Progenitor cell of endocrine pancreas (in vitro differentiated cells): ENCODE results near the gene XAGE2. TPM values are rescaled to one million over a fixed set of nuclear protein-coding genes. Genes with fewer than 3 reads are reported as not detected.
"Not testable (repeated sequence)": the region's sequence is repeated elsewhere in the genome, so short reads cannot be mapped to it uniquely, and the experiment has no call there.

Experiments used
- DNase-seq: peaks from one replicate; pipeline ENCODE4 v3.0.0; 2021; ENCODE audit warnings: low spot score; ENCODE audit not compliant: unreplicated experiment
- H3K27ac Mint-ChIP-seq: 2 replicates; pipeline ENCODE4 v1.8.0; 2021; ENCODE audit warnings: mild to moderate bottlenecking, moderate library complexity, mixed read lengths
- H3K27me3 Mint-ChIP-seq: 2 replicates; pipeline ENCODE4 v1.8.0; 2021; ENCODE audit warnings: mixed read lengths
- H3K36me3 Mint-ChIP-seq: 2 replicates; pipeline ENCODE4 v1.8.0; 2022; ENCODE audit warnings: mixed read lengths; ENCODE audit not compliant: insufficient read depth
- H3K4me1 Mint-ChIP-seq: 2 replicates; pipeline ENCODE4 v1.8.0; 2021; ENCODE audit warnings: low read depth, mixed read lengths
- H3K4me3 Mint-ChIP-seq: 2 replicates; pipeline ENCODE4 v1.8.0; 2021; ENCODE audit warnings: low read depth, mild to moderate bottlenecking, moderate library complexity, mixed read lengths
- H3K9me3 Mint-ChIP-seq: 2 replicates; pipeline ENCODE4 v1.8.0; 2021; ENCODE audit warnings: low read depth, mixed read lengths
- CTCF ChIP-seq: fragments of 200-600 bp; sonication (generic); IDR thresholded peaks from one replicate; pipeline ENCODE4 v1.5.0; 2021; ENCODE audit warnings: antibody characterized with exemption, mild to moderate bottlenecking; ENCODE audit not compliant: unreplicated experiment
- long read RNA-seq: library from polyadenylated mRNA; unstranded; transcript quantifications from one replicate; pipeline ENCODE4 v2.0.0, GENCODE V29; 2020
- total RNA-seq: library from RNA; stranded (reverse); gene quantifications from 2 replicates; pipeline ENCODE4 v1.2.1, GENCODE V29; 2021

The XAGE2 gene
- not detected in 2 replicates for total RNA-seq
- long read RNA-seq: 0 reads

- Mint-ChIP-seq H3K27ac (no peak within 1 kb of the TSS), H3K27me3 (no peaks in the 10 kb centered on the region), H3K4me1 (no peaks in the 10 kb centered on the region), H3K36me3 (no peaks in the 10 kb centered on the region), H3K9me3 (peaks cover 13% of the 10 kb centered on the region), H3K4me3 (no peak within 1 kb of the TSS)
- DNase-seq: no peak
- no peak for TF ChIP-seq CTCF
These were observed at the start of gene XAGE2 for GRCh38 chrX:52368368-52369055. Gene XAGE2, plus strand, starts transcription at chrX:52369021. Its CDS starts 994 bp downstream, at chrX:52370015.

- no peaks in the 10 kb centered on the region for H3K4me1 Mint-ChIP-seq
- DNase-seq: no peak
- no peak overlapping the region for H3K27ac Mint-ChIP-seq
- H3K4me3 Mint-ChIP-seq: no peak overlapping the region
- H3K36me3 Mint-ChIP-seq: no peaks in the 10 kb centered on the region
- no peaks in the 10 kb centered on the region for H3K27me3 Mint-ChIP-seq
- no peak for TF ChIP-seq CTCF
- peaks cover 35% of the 10 kb centered on the region for H3K9me3 Mint-ChIP-seq
These were observed 31.4 kb upstream of the XAGE2 start for GRCh38 chrX:52337410-52337809.

GRCh38 chrX:52341493-52341892 is 27.3 kb upstream of the XAGE2 start:
- Mint-ChIP-seq H3K9me3 (peaks cover 10% of the 10 kb centered on the region), H3K36me3 (no peaks in the 10 kb centered on the region), H3K27ac (no peak overlapping the region), H3K27me3 (no peaks in the 10 kb centered on the region), H3K4me3 (no peak overlapping the region), H3K4me1 (no peaks in the 10 kb centered on the region)
- DNase-seq: no peak
- no peak for TF ChIP-seq CTCF

- H3K9me3 Mint-ChIP-seq, H3K27ac Mint-ChIP-seq, H3K4me3 Mint-ChIP-seq, DNase-seq, H3K27me3 Mint-ChIP-seq, H3K4me1 Mint-ChIP-seq, H3K36me3 Mint-ChIP-seq: not testable (repeated sequence)
These were observed 25.7 kb upstream of the XAGE2 start for GRCh38 chrX:52343131-52343530.

GRCh38 chrX:52345402-52345801 is 23.4 kb upstream of the XAGE2 start:
- H3K27ac Mint-ChIP-seq: peak overlapping the region; percentile 76
- H3K9me3 Mint-ChIP-seq, H3K4me1 Mint-ChIP-seq, H3K27me3 Mint-ChIP-seq, H3K36me3 Mint-ChIP-seq, H3K4me3 Mint-ChIP-seq: not testable (repeated sequence)
- peak; percentile 58 for TF ChIP-seq CTCF
- DNase-seq: peak; percentile 35
